Measurements from ENCODE around the gene HEBP1.

HEBP1 gene

GRCh38 chr12:12939888-12940287 lies 60.2 kb downstream of the HEBP1 start:
- no peaks in the 10 kb centered on the region for H3K36me3 ChIP-seq (ENCODE audit: control insufficient read depth, insufficient read depth, low read length)
- no peaks in the 10 kb centered on the region for H3K27me3 ChIP-seq (ENCODE audit: control insufficient read depth, insufficient read depth, low read length)
- no peak overlapping the region for H3K4me3 ChIP-seq (ENCODE audit: low read length)
- no CpG with 5 or more reads among the region's 1 CpG for WGBS (ENCODE audit: insufficient coverage, insufficient read length)
- H3K4me1 ChIP-seq (ENCODE audit: control insufficient read depth, insufficient read depth, low read length) = no peaks in the 10 kb centered on the region
- no peak overlapping the region for H3K27ac ChIP-seq (ENCODE audit: low read length)
- DNase-seq (ENCODE audit: low read depth, low spot score) = no peak
- no peaks in the 10 kb centered on the region for H3K9me3 ChIP-seq (ENCODE audit: control insufficient read depth, insufficient read depth, low read length)

DNA sequence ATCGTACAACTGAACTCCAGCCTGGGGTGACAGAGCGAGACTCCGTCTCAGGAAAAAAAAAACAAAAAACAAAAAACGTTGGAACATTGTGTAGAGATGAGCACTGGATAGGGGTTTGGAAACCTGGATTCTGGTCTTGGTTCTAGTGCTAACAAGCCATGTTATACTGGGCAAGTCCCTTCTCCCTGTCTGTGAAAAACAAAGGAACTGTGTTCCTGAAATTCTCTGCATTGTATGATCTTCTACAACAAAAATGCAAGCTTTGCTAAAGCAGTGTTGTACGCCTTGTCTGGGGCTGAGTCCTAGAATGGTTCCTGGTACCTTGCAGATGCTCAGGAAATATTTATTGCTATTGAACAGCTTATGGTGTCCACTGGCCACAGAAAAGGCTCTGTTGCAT lies 61.5 kb downstream of the HEBP1 start:
- Histone ChIP-seq H3K9me3 (ENCODE audit: control insufficient read depth, insufficient read depth, low read length) (no peaks in the 10 kb centered on the region), H3K27me3 (ENCODE audit: control insufficient read depth, insufficient read depth, low read length) (no peaks in the 10 kb centered on the region), H3K27ac (ENCODE audit: low read length) (no peak overlapping the region), H3K4me1 (ENCODE audit: control insufficient read depth, insufficient read depth, low read length) (no peaks in the 10 kb centered on the region), H3K4me3 (ENCODE audit: low read length) (no peak overlapping the region), H3K36me3 (ENCODE audit: control insufficient read depth, insufficient read depth, low read length) (no peaks in the 10 kb centered on the region)
- no peak for DNase-seq (ENCODE audit: low read depth, low spot score)
- WGBS (ENCODE audit: insufficient coverage, insufficient read length) = no CpG with 5 or more reads among the region's 5 CpGs

- no peak overlapping the region for H3K4me3 ChIP-seq (ENCODE audit: low read length)
- no peaks in the 10 kb centered on the region for H3K36me3 ChIP-seq (ENCODE audit: control insufficient read depth, insufficient read depth, low read length)
- H3K4me1 ChIP-seq (ENCODE audit: control insufficient read depth, insufficient read depth, low read length) = no peaks in the 10 kb centered on the region
- no peaks in the 10 kb centered on the region for H3K9me3 ChIP-seq (ENCODE audit: control insufficient read depth, insufficient read depth, low read length)
- no peaks in the 10 kb centered on the region for H3K27me3 ChIP-seq (ENCODE audit: control insufficient read depth, insufficient read depth, low read length)
- no CpG with 5 or more reads among the region's 11 CpGs for WGBS (ENCODE audit: insufficient coverage, insufficient read length)
- H3K27ac ChIP-seq (ENCODE audit: low read length) = no peak overlapping the region
- no peak for DNase-seq (ENCODE audit: low read depth, low spot score)
Measured at GRCh38 chr12:12936983-12937491, 63.0 kb downstream of the HEBP1 start.

DNA sequence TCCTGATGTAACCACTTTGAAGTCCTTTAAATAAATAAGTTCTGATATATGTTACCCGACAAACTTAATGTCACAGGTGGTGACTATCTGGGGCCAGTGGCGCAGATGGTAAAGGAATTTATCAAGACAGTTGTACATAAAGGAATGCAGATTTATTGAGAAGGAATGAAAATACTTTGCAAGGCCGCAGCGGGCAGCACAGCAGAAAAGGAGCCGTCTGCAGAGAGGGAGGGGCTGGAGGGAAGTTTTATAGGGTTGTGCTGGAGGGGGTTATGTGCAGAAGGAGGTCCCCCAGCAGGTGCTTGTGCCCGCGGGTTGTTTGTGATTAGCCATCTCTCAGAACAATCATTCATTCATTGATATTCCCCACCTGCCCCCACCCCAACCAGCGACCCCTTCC lies 65.5 kb downstream of the HEBP1 start:
- no peak for DNase-seq (ENCODE audit: low read depth, low spot score)
- Histone ChIP-seq H3K27ac (ENCODE audit: low read length) (no peak overlapping the region), H3K4me3 (ENCODE audit: low read length) (no peak overlapping the region), H3K27me3 (ENCODE audit: control insufficient read depth, insufficient read depth, low read length) (no peaks in the 10 kb centered on the region), H3K36me3 (ENCODE audit: control insufficient read depth, insufficient read depth, low read length) (no peaks in the 10 kb centered on the region), H3K9me3 (ENCODE audit: control insufficient read depth, insufficient read depth, low read length) (no peaks in the 10 kb centered on the region), H3K4me1 (ENCODE audit: control insufficient read depth, insufficient read depth, low read length) (no peaks in the 10 kb centered on the region)
- no CpG with 5 or more reads among the region's 8 CpGs for WGBS (ENCODE audit: insufficient coverage, insufficient read length)

DNA sequence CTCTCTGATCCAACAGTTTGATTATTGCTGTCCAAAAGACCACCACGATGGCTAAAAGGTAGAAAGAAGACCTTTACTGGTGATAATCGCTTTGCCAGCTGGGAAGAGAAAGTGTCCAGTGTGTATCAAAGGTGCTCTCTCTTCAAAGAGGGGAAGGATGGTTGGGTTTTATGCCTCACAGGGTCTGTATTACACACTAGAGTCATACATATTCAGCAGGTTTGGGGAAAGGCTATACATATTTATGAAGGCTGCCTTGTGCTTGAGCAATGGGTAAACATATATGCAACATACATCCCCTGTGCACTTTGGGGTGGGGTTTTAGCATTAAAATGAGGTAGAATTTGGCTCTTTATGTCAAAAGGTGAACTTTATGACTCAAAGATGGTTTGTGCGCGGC lies 66.3 kb downstream of the HEBP1 start:
- no peaks in the 10 kb centered on the region for H3K4me1 ChIP-seq (ENCODE audit: control insufficient read depth, insufficient read depth, low read length)
- H3K4me3 ChIP-seq (ENCODE audit: low read length) = no peak overlapping the region
- no peak overlapping the region for H3K27ac ChIP-seq (ENCODE audit: low read length)
- WGBS (ENCODE audit: insufficient coverage, insufficient read length) = no CpG with 5 or more reads among the region's 4 CpGs
- no peaks in the 10 kb centered on the region for H3K27me3 ChIP-seq (ENCODE audit: control insufficient read depth, insufficient read depth, low read length)
- no peaks in the 10 kb centered on the region for H3K36me3 ChIP-seq (ENCODE audit: control insufficient read depth, insufficient read depth, low read length)
- DNase-seq (ENCODE audit: low read depth, low spot score) = no peak
- H3K9me3 ChIP-seq (ENCODE audit: control insufficient read depth, insufficient read depth, low read length) = no peaks in the 10 kb centered on the region

- H3K27me3 ChIP-seq (ENCODE audit: control insufficient read depth, insufficient read depth, low read length) = no peaks in the 10 kb centered on the region
- no CpG with 5 or more reads among the region's 2 CpGs for WGBS (ENCODE audit: insufficient coverage, insufficient read length)
- no peaks in the 10 kb centered on the region for H3K9me3 ChIP-seq (ENCODE audit: control insufficient read depth, insufficient read depth, low read length)
- H3K4me1 ChIP-seq (ENCODE audit: control insufficient read depth, insufficient read depth, low read length) = no peaks in the 10 kb centered on the region
- no peaks in the 10 kb centered on the region for H3K36me3 ChIP-seq (ENCODE audit: control insufficient read depth, insufficient read depth, low read length)
- no peak for DNase-seq (ENCODE audit: low read depth, low spot score)
- no peak overlapping the region for H3K27ac ChIP-seq (ENCODE audit: low read length)
- H3K4me3 ChIP-seq (ENCODE audit: low read length) = no peak overlapping the region
Measured at GRCh38 chr12:12930633-12931219, 69.3 kb downstream of the HEBP1 start.

DNA sequence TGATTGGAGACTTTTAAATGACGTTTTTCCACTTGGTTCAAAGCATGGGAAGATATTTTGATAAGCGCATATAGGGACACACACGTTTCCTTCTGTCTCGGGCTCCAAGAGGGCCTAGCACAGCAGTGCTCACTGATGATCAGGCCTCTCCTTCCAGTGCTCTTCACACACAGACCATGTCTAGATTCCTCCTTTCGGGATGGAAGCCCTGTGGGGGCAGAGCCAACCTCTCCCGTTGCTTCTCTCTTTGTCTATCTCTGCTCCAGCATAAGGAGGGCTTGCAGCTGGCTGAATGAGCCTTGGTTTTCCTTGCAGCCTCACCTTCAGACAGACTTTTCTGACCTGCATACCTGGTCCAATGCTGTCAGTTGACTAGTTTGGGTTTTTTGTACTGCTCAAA lies 70.4 kb downstream of the HEBP1 start:
- no CpG with 5 or more reads among the region's 6 CpGs for WGBS (ENCODE audit: insufficient coverage, insufficient read length)
- Histone ChIP-seq H3K27ac (ENCODE audit: low read length) (no peak overlapping the region), H3K4me1 (ENCODE audit: control insufficient read depth, insufficient read depth, low read length) (no peaks in the 10 kb centered on the region), H3K36me3 (ENCODE audit: control insufficient read depth, insufficient read depth, low read length) (no peaks in the 10 kb centered on the region), H3K9me3 (ENCODE audit: control insufficient read depth, insufficient read depth, low read length) (no peaks in the 10 kb centered on the region), H3K27me3 (ENCODE audit: control insufficient read depth, insufficient read depth, low read length) (no peaks in the 10 kb centered on the region), H3K4me3 (ENCODE audit: low read length) (no peak overlapping the region)
- no peak for DNase-seq (ENCODE audit: low read depth, low spot score)

- no peak overlapping the region for H3K27ac ChIP-seq (ENCODE audit: low read length)
- no peak for DNase-seq (ENCODE audit: low read depth, low spot score)
- no peaks in the 10 kb centered on the region for H3K36me3 ChIP-seq (ENCODE audit: control insufficient read depth, insufficient read depth, low read length)
- no CpG with 5 or more reads among the region's 27 CpGs for WGBS (ENCODE audit: insufficient coverage, insufficient read length)
- no peaks in the 10 kb centered on the region for H3K4me1 ChIP-seq (ENCODE audit: control insufficient read depth, insufficient read depth, low read length)
- H3K9me3 ChIP-seq (ENCODE audit: control insufficient read depth, insufficient read depth, low read length) = no peaks in the 10 kb centered on the region
- H3K4me3 ChIP-seq (ENCODE audit: low read length) = no peak overlapping the region
- H3K27me3 ChIP-seq (ENCODE audit: control insufficient read depth, insufficient read depth, low read length) = no peaks in the 10 kb centered on the region
Measured at GRCh38 chr12:12927211-12928079, 72.6 kb downstream of the HEBP1 start.

GRCh38 chr12:12926571-12927071 lies 73.4 kb downstream of the HEBP1 start:
- Histone ChIP-seq H3K4me1 (ENCODE audit: control insufficient read depth, insufficient read depth, low read length) (no peaks in the 10 kb centered on the region), H3K36me3 (ENCODE audit: control insufficient read depth, insufficient read depth, low read length) (no peaks in the 10 kb centered on the region), H3K27me3 (ENCODE audit: control insufficient read depth, insufficient read depth, low read length) (no peaks in the 10 kb centered on the region), H3K4me3 (ENCODE audit: low read length) (no peak overlapping the region), H3K27ac (ENCODE audit: low read length) (no peak overlapping the region), H3K9me3 (ENCODE audit: control insufficient read depth, insufficient read depth, low read length) (no peaks in the 10 kb centered on the region)
- DNase-seq (ENCODE audit: low read depth, low spot score) = no peak
- WGBS (ENCODE audit: insufficient coverage, insufficient read length) = no CpG with 5 or more reads among the region's 18 CpGs

- DNase-seq (ENCODE audit: low read depth, low spot score) = no peak
- no peak overlapping the region for H3K27ac ChIP-seq (ENCODE audit: low read length)
- no CpG with 5 or more reads among the region's 1 CpG for WGBS (ENCODE audit: insufficient coverage, insufficient read length)
- no peaks in the 10 kb centered on the region for H3K36me3 ChIP-seq (ENCODE audit: control insufficient read depth, insufficient read depth, low read length)
- H3K27me3 ChIP-seq (ENCODE audit: control insufficient read depth, insufficient read depth, low read length) = no peaks in the 10 kb centered on the region
- H3K4me3 ChIP-seq (ENCODE audit: low read length) = no peak overlapping the region
- no peaks in the 10 kb centered on the region for H3K9me3 ChIP-seq (ENCODE audit: control insufficient read depth, insufficient read depth, low read length)
- H3K4me1 ChIP-seq (ENCODE audit: control insufficient read depth, insufficient read depth, low read length) = no peaks in the 10 kb centered on the region
Measured at GRCh38 chr12:12925388-12925787, 74.7 kb downstream of the HEBP1 start.
